GM18951 (cell line): ENCODE results near the gene RBPMS2.
"Not testable (repeated sequence)": the region's sequence is repeated elsewhere in the genome, so short reads cannot be mapped to it uniquely, and the experiment has no call there.

Experiments used
- POLR2A ChIP-seq: IDR thresholded peaks from 4 replicates; pipeline ENCODE4 v1.6.1; 2011; ENCODE audit warnings: mild to moderate bottlenecking; ENCODE audit not compliant: insufficient read length, insufficient read depth; ENCODE audit errors: extremely low read depth
- in situ Hi-C: fragments of 300-500 bp; cut with MboI; formaldehyde crosslinking; loops from one replicate; pipeline ENCODE4 v1.12.0; 2022; ENCODE audit warnings: low sequenced_read_pairs, mixed read lengths, inconsistent platforms; ENCODE audit not compliant: unreplicated experiment

RBPMS2 gene

GRCh38 chr15:64804619-64805018 lies 29.2 kb upstream of the RBPMS2 start:
- in situ Hi-C loops, result loop anchor here (10.0 kb wide), 1 partner anchor 60 kb away; no protein-coding TSS in a partner anchor
- TF ChIP-seq POLR2A, result no peak

DNA sequence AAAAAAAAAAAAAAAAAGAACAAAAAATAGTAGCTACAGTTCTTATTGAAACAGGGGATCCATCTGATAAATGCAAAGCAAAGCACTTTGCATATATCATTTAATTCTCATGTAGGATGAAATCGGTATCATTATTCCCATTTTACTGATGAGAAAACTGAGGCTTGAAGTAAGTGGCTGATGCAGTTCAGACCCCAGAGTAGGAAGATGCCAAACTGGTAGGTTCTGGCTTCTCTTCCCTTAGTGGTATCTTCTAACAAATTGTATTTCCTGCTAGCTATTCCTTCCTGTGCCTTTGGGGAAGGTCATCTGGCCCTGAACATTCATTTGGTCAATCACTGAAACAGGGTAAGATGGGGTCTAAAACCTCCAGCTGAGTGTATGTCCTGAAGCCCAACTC lies 28.1 kb upstream of the RBPMS2 start:
- in situ Hi-C loops, result loop anchor here (10.0 kb wide), 1 partner anchor 59 kb away; no protein-coding TSS in a partner anchor
- no peak for TF ChIP-seq POLR2A

DNA sequence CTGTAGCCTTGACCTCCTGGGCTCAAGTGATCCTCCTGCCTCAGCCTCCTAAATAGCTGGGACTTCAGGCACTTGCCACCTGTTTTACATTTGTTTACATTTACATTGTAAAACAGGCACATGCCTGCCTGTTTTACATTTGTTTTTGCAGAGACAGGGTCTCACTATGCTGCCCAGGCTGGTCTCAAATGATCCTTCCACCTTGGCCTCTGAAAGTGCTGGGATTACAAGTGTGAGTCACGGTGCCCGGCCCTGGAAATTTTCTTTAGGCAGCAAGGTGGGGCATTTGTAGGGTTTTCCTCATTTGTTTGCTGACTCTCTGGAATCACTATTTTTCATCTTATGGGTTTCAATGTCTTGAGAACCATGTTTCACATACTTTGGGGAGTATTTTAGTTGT lies 25.1 kb upstream of the RBPMS2 start:
- in situ Hi-C loops, result loop anchor here (10.0 kb wide), 1 partner anchor 56 kb away; no protein-coding TSS in a partner anchor
- TF ChIP-seq POLR2A, result no peak

GRCh38 chr15:64798905-64799304 lies 23.5 kb upstream of the RBPMS2 start:
- in situ Hi-C loops, result not testable (repeated sequence)

GRCh38 chr15:64795921-64796320 lies 20.5 kb upstream of the RBPMS2 start:
- in situ Hi-C loops, result not testable (repeated sequence)

GRCh38 chr15:64795299-64795698 lies 19.9 kb upstream of the RBPMS2 start:
- in situ Hi-C loops, result not testable (repeated sequence)

DNA sequence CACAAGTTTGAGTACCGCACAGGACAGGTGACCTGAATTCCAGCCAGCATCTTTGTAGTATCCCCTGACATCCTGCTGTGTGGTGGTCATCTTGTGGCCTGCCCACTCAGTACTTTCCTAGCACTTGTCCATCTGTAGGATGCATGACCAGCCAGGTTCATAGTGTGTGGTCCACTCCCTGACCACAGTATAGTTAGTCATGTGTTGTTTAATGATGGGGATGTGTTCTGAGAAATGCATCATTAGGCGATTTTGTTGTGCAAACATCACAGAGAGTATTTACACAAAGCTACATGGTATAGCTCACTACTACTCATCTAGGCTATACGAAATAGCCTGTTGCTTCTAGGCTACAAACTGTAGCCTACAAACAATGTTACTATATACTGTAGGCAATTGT lies 16.9 kb upstream of the RBPMS2 start:
- no peak for TF ChIP-seq POLR2A
- in situ Hi-C loops, result no loop called here

GRCh38 chr15:64791401-64791800 lies 16.0 kb upstream of the RBPMS2 start:
- in situ Hi-C loops, result no loop called here
- no peak for TF ChIP-seq POLR2A

DNA sequence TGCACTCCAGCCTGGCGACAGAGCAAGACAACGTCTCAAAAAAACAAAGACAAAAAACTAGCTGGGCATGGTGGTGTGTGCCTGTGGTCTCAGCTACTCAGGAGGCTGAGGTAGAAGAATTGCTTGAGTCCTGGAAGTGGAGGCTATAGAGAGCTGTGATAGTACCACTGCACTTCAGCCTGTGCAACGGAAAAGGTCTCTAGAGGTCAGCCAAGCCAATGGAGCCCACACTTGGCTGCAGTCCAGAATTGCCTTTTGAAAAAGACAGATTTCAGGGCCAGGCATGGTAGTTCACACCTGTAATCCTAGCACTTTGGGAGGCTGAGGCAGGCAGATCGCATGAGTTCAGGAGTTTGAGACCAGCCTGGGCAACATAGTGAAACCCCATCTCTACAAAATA lies 8.4 kb upstream of the RBPMS2 start:
- in situ Hi-C loops, result no loop called here

DNA sequence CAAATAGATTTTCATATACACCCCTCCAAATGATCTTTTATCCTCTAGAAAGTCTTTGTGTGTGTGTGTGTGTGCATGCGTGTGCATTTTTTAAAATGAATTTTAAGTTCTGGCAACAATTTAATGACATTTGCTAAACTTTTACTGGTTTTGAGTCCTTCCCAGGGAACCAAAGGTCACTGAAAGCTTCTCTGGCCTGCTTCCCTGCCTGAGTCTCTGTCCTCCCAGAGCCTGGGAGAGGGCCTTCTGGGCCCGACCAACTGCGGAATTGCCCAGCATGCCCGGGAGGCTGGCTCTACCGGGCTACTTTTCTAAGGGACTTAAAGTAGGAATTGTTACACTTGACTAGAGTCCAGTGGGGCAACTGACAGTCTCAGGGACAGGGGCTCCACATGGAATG lies 7.4 kb upstream of the RBPMS2 start:
- TF ChIP-seq POLR2A, result no peak
- in situ Hi-C loops, result no loop called here

More for the DNA sequence above, 8.4 kb upstream of the RBPMS2 start:
- TF ChIP-seq POLR2A, result no peak

GRCh38 chr15:64781299-64781698 lies 5.9 kb upstream of the RBPMS2 start:
- in situ Hi-C loops, result no loop called here
- no peak for TF ChIP-seq POLR2A

DNA sequence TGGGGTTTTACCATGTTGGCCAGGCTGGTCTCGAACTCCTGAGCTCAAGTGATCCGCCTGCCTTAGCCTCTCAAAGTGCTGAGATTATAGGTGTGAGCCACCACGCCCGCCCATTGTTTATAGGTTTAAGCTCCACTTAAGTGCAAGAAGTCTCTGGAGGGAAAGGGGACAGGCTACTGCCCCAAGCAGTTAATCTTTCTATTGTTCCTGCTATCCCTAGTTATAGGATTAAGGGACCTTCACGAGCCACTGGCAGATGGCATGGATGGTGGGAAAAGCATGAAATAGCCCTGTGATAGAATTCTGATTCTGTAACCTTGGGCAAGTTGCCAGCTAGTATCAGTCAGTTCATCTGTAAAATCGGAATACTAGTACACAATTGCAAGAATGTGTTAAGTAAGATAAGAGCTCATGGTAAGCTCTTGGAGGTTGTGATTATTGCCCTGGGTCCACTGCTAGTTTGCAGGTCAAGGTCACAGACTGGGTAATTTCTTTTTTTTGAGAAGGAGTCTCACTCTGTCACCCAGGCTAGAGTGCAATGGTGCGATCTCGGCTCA lies 5.3 kb upstream of the RBPMS2 start:
- in situ Hi-C loops, result no loop called here
- no peak for TF ChIP-seq POLR2A

- in situ Hi-C loops, result no loop called here
- no peak for TF ChIP-seq POLR2A
Observed at GRCh38 chr15:64779630-64780029, 4.2 kb upstream of the RBPMS2 start.

DNA sequence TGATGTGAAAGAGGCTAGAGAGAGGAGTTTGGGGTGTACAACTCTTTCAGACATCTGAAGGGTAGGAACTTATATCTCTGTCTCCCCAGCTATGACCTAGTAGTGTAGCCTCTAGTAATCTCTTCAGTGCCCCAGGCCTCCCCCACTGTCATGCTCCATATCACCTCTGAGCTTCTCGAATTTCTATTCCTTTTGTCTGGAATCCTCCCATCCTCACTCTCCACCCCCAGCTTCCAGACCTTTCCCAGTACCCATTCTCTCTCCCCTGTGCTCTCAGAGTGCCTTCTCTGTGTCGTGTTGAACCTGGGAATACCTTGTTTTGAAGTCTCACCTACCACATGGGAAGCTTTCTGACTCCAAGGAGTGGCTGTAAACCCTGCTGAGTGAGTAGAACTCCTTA lies 3.6 kb upstream of the RBPMS2 start:
- no peak for TF ChIP-seq POLR2A
- in situ Hi-C loops, result no loop called here

GRCh38 chr15:64776402-64776786 lies 1.0 kb upstream of the RBPMS2 start:
- in situ Hi-C loops, result no loop called here
- TF ChIP-seq POLR2A, result no peak

- in situ Hi-C loops, result no loop called here
- no peak for TF ChIP-seq POLR2A
Observed at GRCh38 chr15:64774629-64775493, 528 bp downstream of the RBPMS2 start.
